ENCODE results near the gene PFN3.

- TF ChIP-seq POLR2A (IDR thresholded peaks at IDR 0.05) (peak in 1 of 2 donors; percentile 25), CTCF (IDR thresholded peaks at IDR 0.05) (no peak)
These were observed 33.7 kb downstream of the PFN3 start for GRCh38 chr5:177366528-177367322.
